D721Med (cell line): ENCODE data around the gene EDN1.

ENCODE experiments used
- DNase-seq: peaks from one replicate; pipeline ENCODE4 v3.0.0; 2011; ENCODE audit warnings: low spot score; ENCODE audit not compliant: insufficient read length
- FAIRE-seq: peaks from 2 replicates; lab custom pipeline; 2011; peaks lifted over from hg19 to GRCh38; lab: Jason Lieb, UNC
- CTCF ChIP-seq: IDR thresholded peaks from 2 replicates; pipeline ENCODE4 v1.5.1; 2012; ENCODE audit warnings: mild to moderate bottlenecking, control low read depth; ENCODE audit not compliant: insufficient read depth; ENCODE audit errors: missing control alignments

EDN1 gene

DNA sequence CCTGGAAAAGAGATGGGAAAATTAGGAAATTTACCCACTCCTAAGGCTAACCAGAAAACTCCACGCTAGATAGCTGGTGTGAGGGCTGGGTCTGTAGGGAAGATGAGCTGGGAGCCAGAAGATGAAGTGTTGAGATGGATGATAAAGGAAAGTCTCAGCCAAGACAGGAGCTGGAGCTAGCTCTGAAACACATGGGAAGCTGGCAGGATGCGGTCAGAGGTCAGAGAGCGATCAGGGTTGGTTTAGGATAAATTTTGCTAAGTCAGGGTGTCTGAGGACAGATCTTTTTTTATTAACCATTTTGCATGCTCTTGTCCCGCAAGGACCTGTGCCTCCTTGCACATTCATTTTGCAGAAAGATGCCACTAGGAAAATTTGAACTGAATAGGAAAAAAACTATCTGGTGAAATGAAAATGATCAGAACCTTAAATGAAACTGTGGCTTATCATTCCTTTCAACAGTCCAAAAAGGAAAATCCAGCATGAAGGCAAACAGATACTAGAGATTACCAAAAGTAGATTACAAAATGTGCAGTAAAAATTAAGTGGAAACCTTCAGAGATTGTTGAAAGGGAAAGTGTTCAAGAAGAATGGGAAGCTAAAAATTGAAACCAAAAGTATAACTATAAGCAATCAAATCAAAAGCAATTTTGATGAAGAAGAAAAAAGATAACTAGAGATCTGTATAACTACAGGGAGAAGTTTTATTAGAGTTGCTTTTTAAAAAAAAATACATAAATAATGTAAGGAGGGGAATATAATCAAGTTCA is 10.7 kb upstream of the EDN1 start:
- no peak for FAIRE-seq
- TF ChIP-seq CTCF = no peak
- DNase-seq = no peak

GRCh38 chr6:12280458-12280857 is 9.7 kb upstream of the EDN1 start:
- DNase-seq (no peak), FAIRE-seq (no peak)
- no peak for TF ChIP-seq CTCF

DNA sequence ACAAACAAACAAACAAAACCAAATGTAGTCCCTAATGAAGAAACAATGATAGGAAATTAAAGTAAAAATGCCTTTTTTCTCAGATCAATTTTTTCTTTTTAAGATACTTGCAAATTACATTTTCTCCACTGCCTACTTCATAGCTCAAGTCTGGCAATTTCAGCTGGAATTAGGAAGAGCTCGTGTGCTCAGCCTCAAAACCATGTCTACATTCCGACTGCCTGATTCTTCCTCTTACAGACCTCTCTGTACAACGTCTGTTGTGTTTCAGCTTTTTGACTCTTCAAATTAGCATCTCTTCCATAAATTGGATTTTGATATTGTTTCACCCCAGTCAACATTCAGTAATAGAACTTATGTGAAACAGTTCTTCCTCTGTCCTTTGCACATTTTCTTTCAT is 9.3 kb upstream of the EDN1 start:
- no peak for TF ChIP-seq CTCF
- DNase-seq = no peak
- FAIRE-seq = no peak

DNA sequence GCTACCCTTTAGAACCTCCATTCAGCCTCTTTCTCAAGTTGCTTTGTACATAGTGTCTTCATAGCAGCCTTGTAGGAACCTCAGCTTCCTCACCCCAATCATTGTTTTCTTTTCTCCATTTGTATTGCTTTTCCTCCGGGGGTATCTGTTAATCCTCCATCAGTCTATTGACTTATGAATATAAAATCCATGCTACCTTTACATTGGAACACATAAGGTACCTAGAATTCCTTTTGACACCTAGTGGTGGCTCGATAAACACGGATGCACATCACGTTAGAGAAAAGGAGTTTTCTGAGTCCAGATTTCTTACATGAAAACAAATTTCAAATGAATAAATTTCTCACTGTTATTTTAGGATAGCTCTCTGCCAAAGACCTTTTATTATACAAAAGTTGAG is 6.3 kb upstream of the EDN1 start:
- FAIRE-seq (no peak), DNase-seq (no peak)
- no peak for TF ChIP-seq CTCF

- no peak for DNase-seq
- FAIRE-seq = no peak
- TF ChIP-seq CTCF = no peak
Observed at GRCh38 chr6:12286373-12287110, 3.6 kb upstream of the EDN1 start.

- FAIRE-seq (no peak), DNase-seq (no peak)
- TF ChIP-seq CTCF = no peak
Observed at GRCh38 chr6:12288211-12288618, 1.9 kb upstream of the EDN1 start.

DNA sequence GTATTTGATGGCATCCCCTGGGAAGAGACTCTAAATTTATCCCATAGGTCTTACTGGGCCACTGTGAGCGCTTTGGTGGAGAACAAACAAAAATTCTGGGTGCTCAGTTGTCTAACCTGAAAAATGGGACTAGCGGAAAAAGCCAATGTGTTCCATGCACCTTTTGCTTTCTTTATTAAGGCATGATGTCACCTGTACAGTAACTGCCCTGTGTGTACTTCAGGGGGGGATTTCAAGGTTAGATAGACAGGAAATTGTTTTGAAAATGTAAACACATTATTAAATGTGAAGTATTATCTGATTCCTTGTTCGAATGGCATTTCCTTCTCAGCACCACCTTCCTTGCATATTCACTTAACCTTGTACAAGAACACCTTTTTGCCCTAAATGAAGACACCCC is 1.2 kb upstream of the EDN1 start:
- no peak for DNase-seq
- no peak for TF ChIP-seq CTCF
- no peak for FAIRE-seq
